A673 (cell line): ENCODE measurements around the gene GDPD3. TPM values are rescaled to one million over a fixed set of nuclear protein-coding genes. Genes with fewer than 3 reads are reported as not detected.

Experiments used
- BruUV-seq: library from RNA; stranded (reverse); fragments of 400-500 nt; replicated peaks from 2 replicates; lab custom pipeline; 2021; lab: Mats Ljungman, UMichigan
- CTCF ChIA-PET: fragments of 300-600 bp; sonication (Branson Sonifier 250); formaldehyde crosslinking; loops from one replicate; lab custom pipeline; 2022; ENCODE audit warnings: antibody characterized with exemption; lab: Charles Lee
- POLR2A ChIA-PET: fragments of 300-600 bp; sonication (Branson Sonifier 250); formaldehyde crosslinking; loops from one replicate; lab custom pipeline; 2022; ENCODE audit warnings: antibody characterized with exemption; ENCODE audit not compliant: low non-redundant PET; lab: Charles Lee
- DNase-seq: peaks from one replicate; pipeline ENCODE4 v3.0.0-alpha.2; 2015; ENCODE audit warnings: low spot score
- H3K27ac ChIP-seq: fragments of 200-600 bp; sonication (generic); 2 replicates; pipeline ENCODE4 v1.5.1; 2016; ENCODE audit warnings: mixed run types, low read depth, mild to moderate bottlenecking, mixed read lengths, antibody characterized with exemption, low read length; ENCODE audit not compliant: poor library complexity, severe bottlenecking
- H3K27me3 ChIP-seq: fragments of 200-600 bp; sonication (generic); replicated peaks from 2 replicates; pipeline ENCODE4 v1.6.1; 2017; ENCODE audit warnings: mixed run types, low read depth, mild to moderate bottlenecking, mixed read lengths, antibody characterized with exemption, low read length; ENCODE audit not compliant: insufficient read depth, poor library complexity
- H3K36me3 ChIP-seq: fragments of 200-600 bp; sonication (generic); 2 replicates; pipeline ENCODE4 v1.6.1; 2016; ENCODE audit warnings: mixed run types, mild to moderate bottlenecking, mixed read lengths, antibody characterized with exemption, low read length; ENCODE audit not compliant: insufficient read depth, poor library complexity, severe bottlenecking
- H3K4me1 ChIP-seq: fragments of 200-600 bp; sonication (generic); 2 replicates; pipeline ENCODE4 v1.6.1; 2017; ENCODE audit warnings: mixed run types, mild to moderate bottlenecking, mixed read lengths, antibody characterized with exemption, low read length; ENCODE audit not compliant: insufficient read depth, poor library complexity, severe bottlenecking
- H3K4me3 ChIP-seq: fragments of 200-600 bp; sonication (generic); 2 replicates; pipeline ENCODE4 v1.5.1; 2016; ENCODE audit warnings: low read depth, mixed run types, mild to moderate bottlenecking, mixed read lengths, low read length; ENCODE audit not compliant: poor library complexity, severe bottlenecking
- H3K9me3 ChIP-seq: fragments of 200-600 bp; sonication (generic); 2 replicates; pipeline ENCODE4 v1.6.1; 2016; ENCODE audit warnings: mixed run types, low read depth, mild to moderate bottlenecking, mixed read lengths, antibody characterized with exemption, low read length; ENCODE audit not compliant: poor library complexity, severe bottlenecking
- EZH2 ChIP-seq: fragments of 200-600 bp; sonication (generic); IDR thresholded peaks from 2 replicates; pipeline ENCODE4 v1.6.1; 2017; ENCODE audit warnings: borderline replicate concordance, low read depth, mild to moderate bottlenecking, mixed read lengths, antibody characterized with exemption, low read length; ENCODE audit not compliant: poor library complexity, severe bottlenecking
- intact Hi-C: fragments of 100-400 bp; cut with micrococcal nuclease; formaldehyde crosslinking; loops from one replicate; pipeline ENCODE4 v1.10.0; 2022; ENCODE audit not compliant: unreplicated experiment
- total RNA-seq: library from RNA; stranded (reverse); gene quantifications from 2 replicates; pipeline ENCODE4 v1.2.3, GENCODE V29; 2021
- TF ChIP-seq, protein P1 (sequence below): fragments of 300-800, 200-600 bp; sonication (generic); conservative IDR thresholded peaks from 2 replicates; pipeline ENCODE4 v1.5.1; 2017; ENCODE audit warnings: low read depth, mild to moderate bottlenecking, antibody characterized with exemption, low read length, moderate library complexity, mixed read lengths

GDPD3 gene
- total RNA-seq, 1 experiment from 2014 or later, result 2.5 TPM

- Histone ChIP-seq H3K27ac (no peak overlapping the region), H3K4me1 (peaks cover 13% of the 10 kb centered on the region), H3K9me3 (no peaks in the 10 kb centered on the region), H3K4me3 (no peak overlapping the region), H3K36me3 (peaks cover 59% of the 10 kb centered on the region), H3K27me3 (no peaks in the 10 kb centered on the region)
- POLR2A ChIA-PET, result no interaction called here
- intact Hi-C loops, result no loop called here
- TF ChIP-seq, protein P1, sequence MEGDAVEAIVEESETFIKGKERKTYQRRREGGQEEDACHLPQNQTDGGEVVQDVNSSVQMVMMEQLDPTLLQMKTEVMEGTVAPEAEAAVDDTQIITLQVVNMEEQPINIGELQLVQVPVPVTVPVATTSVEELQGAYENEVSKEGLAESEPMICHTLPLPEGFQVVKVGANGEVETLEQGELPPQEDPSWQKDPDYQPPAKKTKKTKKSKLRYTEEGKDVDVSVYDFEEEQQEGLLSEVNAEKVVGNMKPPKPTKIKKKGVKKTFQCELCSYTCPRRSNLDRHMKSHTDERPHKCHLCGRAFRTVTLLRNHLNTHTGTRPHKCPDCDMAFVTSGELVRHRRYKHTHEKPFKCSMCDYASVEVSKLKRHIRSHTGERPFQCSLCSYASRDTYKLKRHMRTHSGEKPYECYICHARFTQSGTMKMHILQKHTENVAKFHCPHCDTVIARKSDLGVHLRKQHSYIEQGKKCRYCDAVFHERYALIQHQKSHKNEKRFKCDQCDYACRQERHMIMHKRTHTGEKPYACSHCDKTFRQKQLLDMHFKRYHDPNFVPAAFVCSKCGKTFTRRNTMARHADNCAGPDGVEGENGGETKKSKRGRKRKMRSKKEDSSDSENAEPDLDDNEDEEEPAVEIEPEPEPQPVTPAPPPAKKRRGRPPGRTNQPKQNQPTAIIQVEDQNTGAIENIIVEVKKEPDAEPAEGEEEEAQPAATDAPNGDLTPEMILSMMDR, result no peak
- no peak for TF ChIP-seq EZH2
- CTCF ChIA-PET, result no interaction called here
- DNase-seq, result no peak
- no TSS peak for BruUV-seq
These were observed 33.9 kb downstream of the GDPD3 start for GRCh38 chr16:30079480-30079879.

- no peak for TF ChIP-seq EZH2
- TF ChIP-seq, protein P1, result no peak
- intact Hi-C loops, result no loop called here
- no TSS peak for BruUV-seq
- no peaks in the 10 kb centered on the region for H3K27me3 ChIP-seq
- H3K27ac ChIP-seq, result no peak overlapping the region
- peaks cover 52% of the 10 kb centered on the region for H3K36me3 ChIP-seq
- no peak overlapping the region for H3K4me3 ChIP-seq
- peaks cover 13% of the 10 kb centered on the region for H3K4me1 ChIP-seq
- POLR2A ChIA-PET, result no interaction called here
- CTCF ChIA-PET, result interaction anchor here (0.7 kb wide), 1 partner anchor 18 kb away, joined by 4 read pairs; no protein-coding TSS in a partner anchor
- DNase-seq, result no peak
- no peaks in the 10 kb centered on the region for H3K9me3 ChIP-seq
These were observed 34.6 kb downstream of the GDPD3 start for GRCh38 chr16:30078744-30079143.

- no peak for DNase-seq
- Histone ChIP-seq H3K36me3 (peaks cover 43% of the 10 kb centered on the region), H3K27me3 (no peaks in the 10 kb centered on the region), H3K4me1 (peaks cover 13% of the 10 kb centered on the region), H3K27ac (no peak overlapping the region), H3K4me3 (no peak overlapping the region), H3K9me3 (no peaks in the 10 kb centered on the region)
- CTCF ChIA-PET, result no interaction called here
- TF ChIP-seq, protein P1, result no peak
- no peak for TF ChIP-seq EZH2
- intact Hi-C loops, result no loop called here
- no TSS peak for BruUV-seq
- POLR2A ChIA-PET, result no interaction called here
These were observed 35.7 kb downstream of the GDPD3 start for GRCh38 chr16:30077656-30078055.
